Smooth muscle cell (in vitro differentiated cells): ENCODE data around the gene PPT2. TPM values are rescaled to one million over a fixed set of nuclear protein-coding genes. Genes with fewer than 3 reads are reported as not detected.

Experiments
- DNase-seq: peaks from one replicate; lab custom pipeline; 2025; ENCODE audit not compliant: unreplicated experiment; lab: John Stamatoyannopoulos, UW
- H2AFZ ChIP-seq: fragments of 200-600 bp; sonication (generic); 2 replicates; pipeline ENCODE4 v1.6.0; 2016; ENCODE audit warnings: antibody characterized with exemption, low read depth, mild to moderate bottlenecking
- H3F3A ChIP-seq: fragments of 200-600 bp; sonication (generic); 2 replicates; pipeline ENCODE4 v1.6.0; 2017; ENCODE audit warnings: antibody characterized with exemption, low read depth
- H3K27ac ChIP-seq: fragments of 200-600 bp; sonication (generic); 2 replicates; pipeline ENCODE4 v1.5.1; 2016; ENCODE audit warnings: low read depth, mild to moderate bottlenecking
- H3K27me3 ChIP-seq: fragments of 200-600 bp; sonication (generic); 2 replicates; pipeline ENCODE4 v1.6.1; 2016; ENCODE audit warnings: low read depth, mild to moderate bottlenecking
- H3K36me3 ChIP-seq: fragments of 200-600 bp; sonication (generic); 2 replicates; pipeline ENCODE4 v1.5.1; 2016; ENCODE audit warnings: low read depth
- H3K4me1 ChIP-seq: fragments of 200-600 bp; sonication (generic); 2 replicates; pipeline ENCODE4 v1.5.1; 2016; ENCODE audit warnings: low read depth
- H3K4me2 ChIP-seq: fragments of 200-600 bp; sonication (generic); 2 replicates; pipeline ENCODE4 v1.6.0; 2016; ENCODE audit warnings: mild to moderate bottlenecking
- H3K4me3 ChIP-seq: fragments of 200-600 bp; sonication (generic); 2 replicates; pipeline ENCODE4 v1.5.1; 2016; ENCODE audit warnings: mild to moderate bottlenecking
- H3K79me2 ChIP-seq: fragments of 200-600 bp; sonication (generic); 2 replicates; pipeline ENCODE4 v1.6.0; 2016; ENCODE audit warnings: low read depth, mild to moderate bottlenecking
- H3K9ac ChIP-seq: fragments of 200-600 bp; sonication (generic); 2 replicates; pipeline ENCODE4 v1.6.0; 2016; ENCODE audit warnings: low read depth
- H3K9me3 ChIP-seq: fragments of 200-600 bp; sonication (generic); replicated peaks from 2 replicates; pipeline ENCODE4 v1.5.1; 2016; ENCODE audit warnings: low read depth
- H4K20me1 ChIP-seq: fragments of 200-600 bp; sonication (generic); 2 replicates; pipeline ENCODE4 v1.6.0; 2016; ENCODE audit warnings: low read depth
- WGBS: methylation state at CpG from one replicate; pipeline ENCODE4 v1.1.7; 2016; ENCODE audit warnings: low lambda C conversion rate; 5-methylcytosine and 5-hydroxymethylcytosine counted together
- polyA plus RNA-seq: library from polyadenylated mRNA; unstranded; fragments of >200 nt; fragmentation: Nextera tagmentation; extraction: Ambion mirVana; gene quantifications from 2 replicates; pipeline ENCODE4 v1.2.1, GENCODE V29; 2016
- total RNA-seq: library from RNA; depleted of rRNA; stranded (reverse); fragments of >200 nt; gene quantifications from 2 replicates; pipeline ENCODE4 v1.2.3, GENCODE V29; 2014
- TF ChIP-seq, protein P1 (sequence below): fragments of 200-600 bp; sonication (generic); IDR thresholded peaks from 2 replicates; pipeline ENCODE4 v1.5.1; 2017; ENCODE audit warnings: borderline replicate concordance, mild to moderate bottlenecking, antibody characterized with exemption; ENCODE audit not compliant: insufficient read depth, poor library complexity, severe bottlenecking

The PPT2 gene
- total and polyA plus RNA-seq, 2 experiments from 2014 or later = 15.7 to 17.5 TPM

GRCh38 chr6:32110632-32111031 lies 43.3 kb upstream of the PPT2 start:
- no peaks in the 10 kb centered on the region for H3K36me3 ChIP-seq
- TF ChIP-seq, protein P1, sequence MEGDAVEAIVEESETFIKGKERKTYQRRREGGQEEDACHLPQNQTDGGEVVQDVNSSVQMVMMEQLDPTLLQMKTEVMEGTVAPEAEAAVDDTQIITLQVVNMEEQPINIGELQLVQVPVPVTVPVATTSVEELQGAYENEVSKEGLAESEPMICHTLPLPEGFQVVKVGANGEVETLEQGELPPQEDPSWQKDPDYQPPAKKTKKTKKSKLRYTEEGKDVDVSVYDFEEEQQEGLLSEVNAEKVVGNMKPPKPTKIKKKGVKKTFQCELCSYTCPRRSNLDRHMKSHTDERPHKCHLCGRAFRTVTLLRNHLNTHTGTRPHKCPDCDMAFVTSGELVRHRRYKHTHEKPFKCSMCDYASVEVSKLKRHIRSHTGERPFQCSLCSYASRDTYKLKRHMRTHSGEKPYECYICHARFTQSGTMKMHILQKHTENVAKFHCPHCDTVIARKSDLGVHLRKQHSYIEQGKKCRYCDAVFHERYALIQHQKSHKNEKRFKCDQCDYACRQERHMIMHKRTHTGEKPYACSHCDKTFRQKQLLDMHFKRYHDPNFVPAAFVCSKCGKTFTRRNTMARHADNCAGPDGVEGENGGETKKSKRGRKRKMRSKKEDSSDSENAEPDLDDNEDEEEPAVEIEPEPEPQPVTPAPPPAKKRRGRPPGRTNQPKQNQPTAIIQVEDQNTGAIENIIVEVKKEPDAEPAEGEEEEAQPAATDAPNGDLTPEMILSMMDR = no peak
- H3K4me3 ChIP-seq = no peak overlapping the region
- H3K27me3 ChIP-seq = peaks cover 16% of the 10 kb centered on the region
- no peak for DNase-seq
- WGBS = 88% methylated on average over 7 of the region's 7 CpGs
- no peak overlapping the region for H3K9ac ChIP-seq
- H3K4me1 ChIP-seq = peaks cover 5% of the 10 kb centered on the region
- H2AFZ ChIP-seq = no peak overlapping the region
- no peaks in the 10 kb centered on the region for H4K20me1 ChIP-seq
- no peak overlapping the region for H3K27ac ChIP-seq
- H3K4me2 ChIP-seq = no peak overlapping the region
- no peaks in the 10 kb centered on the region for H3K9me3 ChIP-seq
- no peaks in the 10 kb centered on the region for H3K79me2 ChIP-seq
- H3F3A ChIP-seq = peaks cover 7% of the 10 kb centered on the region

DNA sequence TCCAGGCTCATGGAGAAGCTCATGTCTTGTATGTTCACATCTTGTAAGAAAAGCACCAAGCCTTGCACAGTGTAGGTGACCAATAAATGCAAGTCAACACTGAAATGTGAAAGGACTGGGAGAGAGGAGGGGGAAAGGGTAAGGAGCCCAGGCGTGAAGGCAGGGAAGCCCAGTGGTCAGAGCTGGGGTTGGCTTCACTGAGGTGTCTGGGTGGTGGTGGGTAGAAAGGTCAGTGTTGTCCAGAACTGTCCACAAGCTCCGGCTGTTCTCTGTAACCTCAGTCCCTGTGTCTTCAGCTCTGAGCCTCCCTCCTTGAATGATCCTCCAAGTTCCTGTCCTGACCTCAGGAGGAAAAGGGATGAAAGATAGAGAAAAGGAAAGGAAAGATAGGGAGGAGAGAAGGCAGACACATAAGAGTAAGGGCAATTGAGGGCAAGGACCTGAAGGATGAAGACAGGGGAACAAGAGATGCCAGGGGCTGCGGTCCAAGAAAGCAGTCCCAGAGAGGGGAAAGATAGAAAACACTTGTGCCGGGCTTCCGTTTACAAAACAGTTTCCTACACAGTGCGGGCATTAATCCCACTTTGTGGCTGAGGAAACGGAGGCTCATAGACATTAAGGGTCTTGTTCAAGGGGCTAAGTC lies 42.4 kb upstream of the PPT2 start:
- Histone ChIP-seq H3K4me2 (no peak overlapping the region), H3K4me3 (no peak overlapping the region), H3K27me3 (peaks cover 12% of the 10 kb centered on the region), H3F3A (peaks cover 7% of the 10 kb centered on the region), H3K36me3 (no peaks in the 10 kb centered on the region), H3K79me2 (no peaks in the 10 kb centered on the region), H3K4me1 (peaks cover 5% of the 10 kb centered on the region), H3K9me3 (no peaks in the 10 kb centered on the region), H3K27ac (no peak overlapping the region), H2AFZ (no peak overlapping the region), H4K20me1 (no peaks in the 10 kb centered on the region), H3K9ac (no peak overlapping the region)
- TF ChIP-seq, protein P1 = no peak
- no peak for DNase-seq
- 80% methylated on average over 7 of the region's 7 CpGs for WGBS

GRCh38 chr6:32112431-32112980 lies 41.4 kb upstream of the PPT2 start:
- Histone ChIP-seq H3K4me1 (peaks cover 5% of the 10 kb centered on the region), H3K27me3 (peaks cover 10% of the 10 kb centered on the region), H4K20me1 (no peaks in the 10 kb centered on the region), H3F3A (peaks cover 7% of the 10 kb centered on the region), H3K4me2 (no peak overlapping the region), H3K9me3 (no peaks in the 10 kb centered on the region), H3K4me3 (no peak overlapping the region), H3K27ac (no peak overlapping the region), H2AFZ (no peak overlapping the region), H3K79me2 (no peaks in the 10 kb centered on the region), H3K9ac (no peak overlapping the region), H3K36me3 (no peaks in the 10 kb centered on the region)
- WGBS = 86% methylated on average over 9 of the region's 9 CpGs
- TF ChIP-seq, protein P1 = no peak
- DNase-seq = no peak
